HG03103 (cell line): ENCODE measurements around the gene RIMBP2.
"Not testable (repeated sequence)": the region's sequence is repeated elsewhere in the genome, so short reads cannot be mapped to it uniquely, and the experiment has no call there.

Experiments used
- ATAC-seq: cut with Tn5 transposase; IDR thresholded peaks from one replicate; pipeline ENCODE4 v1.9.1; 2021; ENCODE audit warnings: low read depth; ENCODE audit not compliant: unreplicated experiment

The RIMBP2 gene

DNA sequence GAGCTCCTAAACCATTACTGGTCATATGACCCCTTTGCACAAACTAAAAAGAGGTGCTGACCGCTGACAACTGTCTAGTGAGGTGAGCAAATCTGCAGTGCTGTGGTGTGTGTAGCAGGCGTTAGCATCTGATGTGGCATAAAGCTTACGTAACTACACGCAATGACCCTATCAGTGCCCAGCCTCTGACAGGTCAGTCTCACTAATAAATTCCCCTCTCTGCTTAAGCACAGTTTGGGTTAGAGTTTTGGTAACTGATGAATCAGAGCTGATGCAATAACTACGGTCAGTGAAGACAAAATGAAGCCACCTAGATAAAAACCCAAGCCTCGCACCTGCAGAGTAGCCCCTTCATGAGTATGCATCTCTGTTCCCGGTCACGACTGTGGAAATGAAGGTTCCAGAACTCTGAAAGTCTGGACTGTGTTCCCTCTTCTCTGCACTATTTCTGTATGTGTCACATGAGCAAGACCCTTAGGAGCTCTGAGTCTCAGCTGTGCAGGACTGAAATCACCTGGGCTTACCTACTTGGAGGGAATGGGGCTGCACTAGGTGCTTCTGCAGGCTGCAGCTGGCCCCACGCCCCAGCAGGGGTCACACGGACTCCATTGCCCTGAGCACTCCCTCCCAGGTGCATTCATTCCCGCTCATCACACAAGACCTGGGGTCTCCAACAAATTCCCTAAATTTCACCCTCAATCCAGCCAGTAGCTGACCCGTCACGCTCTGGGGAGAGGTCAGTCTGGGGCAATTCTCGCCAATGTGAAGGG is 54.4 kb downstream of the RIMBP2 start:
- ATAC-seq, result no peak

DNA sequence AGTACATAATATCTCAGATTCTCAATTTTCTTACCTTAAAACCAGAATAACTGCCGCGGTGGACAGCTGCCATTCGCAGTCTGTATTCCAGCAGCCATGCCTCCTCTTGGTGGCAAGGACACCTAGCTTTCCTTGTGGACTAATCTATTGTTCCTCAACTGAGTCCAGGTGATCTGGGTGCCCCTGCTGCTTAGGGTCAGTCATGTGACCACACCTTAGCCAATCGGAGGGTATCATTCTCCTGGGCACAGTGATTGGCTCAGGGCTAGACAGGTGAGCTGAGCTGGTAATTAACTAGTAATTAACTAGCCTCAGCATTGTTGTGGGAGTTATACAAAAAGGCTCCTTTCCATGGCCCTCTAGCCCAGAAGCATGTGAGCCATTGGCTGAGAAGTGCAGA is 55.0 kb downstream of the RIMBP2 start:
- no peak for ATAC-seq

DNA sequence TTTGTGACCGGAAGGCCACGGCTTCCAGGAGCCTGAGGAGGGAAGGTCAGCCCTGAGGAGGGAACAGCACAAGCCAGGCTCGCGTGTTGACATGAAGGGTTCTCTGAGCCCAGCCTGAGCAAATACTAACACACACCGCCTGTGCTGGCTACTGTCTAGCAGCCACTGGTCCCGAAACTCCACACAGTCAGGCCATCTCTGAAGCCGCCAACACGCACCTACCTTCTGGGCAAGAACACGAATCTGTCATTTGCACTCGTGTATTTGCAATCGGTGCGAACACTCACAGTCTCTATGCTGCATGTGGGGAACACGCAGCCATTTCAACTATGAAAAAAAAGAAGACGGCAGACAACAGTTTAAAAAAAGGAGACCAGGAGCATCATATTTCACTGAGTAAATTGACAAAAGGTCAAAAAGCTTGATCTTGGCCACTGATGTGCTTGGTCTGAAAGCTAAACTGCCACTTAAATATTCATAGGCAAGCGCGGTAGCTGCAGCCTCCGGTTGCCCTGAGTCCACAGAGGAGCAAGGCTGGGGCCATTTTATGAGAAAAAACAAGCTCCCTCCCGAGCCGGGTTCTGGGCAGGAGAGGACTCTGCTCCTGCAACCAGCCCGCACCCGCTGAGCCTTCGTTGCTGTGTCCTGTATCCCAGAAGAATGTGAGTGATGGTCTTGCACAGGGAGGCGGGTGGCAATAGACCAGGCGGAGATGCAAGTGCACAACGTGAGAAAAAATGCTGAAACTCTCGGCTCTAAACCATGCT is 57.8 kb downstream of the RIMBP2 start:
- no peak for ATAC-seq

DNA sequence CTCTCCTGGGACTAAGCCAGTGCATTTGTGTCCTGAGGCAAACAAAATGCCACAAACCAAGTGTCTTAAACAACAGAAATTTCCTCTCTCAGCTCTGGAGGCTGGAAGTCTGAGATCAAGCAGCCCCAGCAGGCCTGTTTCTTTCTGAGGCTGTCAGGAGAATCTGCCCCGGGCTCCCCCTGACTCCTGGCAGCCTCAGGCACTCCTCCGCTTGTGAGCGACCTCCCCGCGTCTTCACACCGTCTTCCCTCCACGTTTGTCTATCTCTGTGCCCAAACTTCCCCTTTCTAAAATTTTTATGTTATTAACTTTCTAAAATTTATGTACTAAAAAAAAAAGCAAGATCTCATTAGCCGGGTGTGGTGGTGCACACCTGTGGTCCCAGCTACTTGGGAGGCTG is 59.7 kb downstream of the RIMBP2 start:
- no peak for ATAC-seq

DNA sequence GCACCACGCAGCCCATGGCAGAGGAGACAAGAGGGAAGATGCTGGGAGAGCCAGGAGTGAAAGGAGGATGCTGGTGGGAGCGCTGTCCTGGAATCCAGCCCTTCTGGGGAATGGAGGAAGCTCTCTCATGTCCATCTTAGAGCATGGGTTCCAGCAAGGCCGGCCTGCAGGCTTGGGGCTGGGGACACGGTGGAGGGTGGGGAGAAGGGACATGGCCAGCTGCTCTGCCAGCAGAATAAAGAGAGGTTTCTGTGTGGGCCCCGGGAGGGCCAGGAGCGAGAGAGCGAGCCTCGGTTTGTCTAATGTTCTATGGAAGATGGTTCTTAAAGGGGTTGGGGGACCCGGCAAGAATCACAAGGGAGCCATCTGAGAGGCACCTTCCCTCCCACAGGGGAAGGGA is 60.2 kb downstream of the RIMBP2 start:
- no peak for ATAC-seq

DNA sequence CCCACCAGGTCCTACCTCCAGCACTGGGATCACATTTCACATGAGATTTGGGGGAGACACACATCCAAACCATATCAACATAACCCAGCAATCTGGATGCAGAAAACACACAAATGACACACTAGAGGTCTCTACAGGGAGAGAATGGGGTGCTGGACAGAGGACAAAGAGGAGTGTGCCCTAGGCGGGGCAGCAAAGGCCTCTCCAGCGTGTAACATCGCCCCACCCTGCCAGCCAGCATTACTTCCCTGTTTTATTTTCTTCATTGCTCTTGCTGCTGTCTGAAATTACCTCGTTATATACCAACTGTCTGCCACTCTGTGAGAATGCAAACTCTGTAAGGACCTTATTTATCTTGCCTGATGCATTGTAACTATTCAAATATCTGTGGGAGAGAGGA is 61.1 kb downstream of the RIMBP2 start:
- no peak for ATAC-seq

DNA sequence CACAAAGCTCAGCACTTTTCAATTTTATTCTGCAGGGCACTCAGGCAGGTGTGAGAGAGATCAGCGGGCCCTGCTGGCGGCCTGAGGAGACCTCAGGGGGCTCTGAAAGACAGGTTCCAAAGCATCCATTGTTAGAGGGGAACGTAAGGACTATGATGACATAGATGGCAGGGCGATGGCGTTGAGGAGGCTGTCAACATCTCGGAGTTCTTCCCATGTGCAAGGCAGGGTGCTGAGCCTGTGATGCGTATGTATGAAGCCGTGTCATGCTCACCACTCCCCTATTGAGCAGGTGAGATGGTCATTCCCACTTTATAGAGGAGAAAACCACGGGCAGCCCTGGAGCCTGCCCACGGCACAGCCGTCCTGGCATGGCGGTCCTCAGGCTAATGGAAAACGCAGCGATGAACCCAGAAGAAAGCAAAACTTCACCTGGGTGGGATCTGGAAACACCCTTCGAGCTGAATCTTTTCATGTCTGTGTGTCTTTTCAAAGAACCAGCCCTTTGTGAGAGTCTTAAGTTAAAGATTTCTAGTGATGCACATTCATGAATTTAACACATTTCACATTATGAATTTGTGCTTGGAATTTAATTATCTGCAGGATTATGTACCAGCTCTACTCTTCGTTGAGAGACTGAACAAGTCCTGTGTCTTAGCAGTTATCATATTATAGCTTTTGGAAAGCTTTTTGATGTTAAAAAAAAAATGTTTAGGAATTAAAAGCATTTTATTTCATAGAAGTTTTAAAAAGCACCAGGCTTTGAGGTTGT is 64.7 kb downstream of the RIMBP2 start:
- no peak for ATAC-seq

DNA sequence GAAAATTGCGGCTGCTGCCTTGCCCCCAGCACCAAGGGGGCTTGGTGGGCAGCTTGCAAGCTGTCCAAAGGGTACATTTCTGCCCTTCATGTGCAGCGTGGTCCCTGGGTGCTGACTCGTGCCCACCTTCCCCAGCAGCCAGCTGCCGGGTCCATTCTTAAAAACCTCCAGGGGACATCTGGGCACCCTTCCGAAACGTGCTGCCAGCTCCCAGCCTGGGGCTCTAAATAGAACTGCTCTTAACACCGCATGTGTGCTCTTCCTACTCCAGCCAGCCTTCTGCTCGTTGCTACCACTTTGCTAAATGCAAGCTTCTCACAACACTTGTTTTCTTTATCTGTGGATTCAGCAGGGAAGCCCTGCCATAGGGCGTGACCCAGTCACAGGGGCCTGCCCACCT is 66.0 kb downstream of the RIMBP2 start:
- no peak for ATAC-seq

DNA sequence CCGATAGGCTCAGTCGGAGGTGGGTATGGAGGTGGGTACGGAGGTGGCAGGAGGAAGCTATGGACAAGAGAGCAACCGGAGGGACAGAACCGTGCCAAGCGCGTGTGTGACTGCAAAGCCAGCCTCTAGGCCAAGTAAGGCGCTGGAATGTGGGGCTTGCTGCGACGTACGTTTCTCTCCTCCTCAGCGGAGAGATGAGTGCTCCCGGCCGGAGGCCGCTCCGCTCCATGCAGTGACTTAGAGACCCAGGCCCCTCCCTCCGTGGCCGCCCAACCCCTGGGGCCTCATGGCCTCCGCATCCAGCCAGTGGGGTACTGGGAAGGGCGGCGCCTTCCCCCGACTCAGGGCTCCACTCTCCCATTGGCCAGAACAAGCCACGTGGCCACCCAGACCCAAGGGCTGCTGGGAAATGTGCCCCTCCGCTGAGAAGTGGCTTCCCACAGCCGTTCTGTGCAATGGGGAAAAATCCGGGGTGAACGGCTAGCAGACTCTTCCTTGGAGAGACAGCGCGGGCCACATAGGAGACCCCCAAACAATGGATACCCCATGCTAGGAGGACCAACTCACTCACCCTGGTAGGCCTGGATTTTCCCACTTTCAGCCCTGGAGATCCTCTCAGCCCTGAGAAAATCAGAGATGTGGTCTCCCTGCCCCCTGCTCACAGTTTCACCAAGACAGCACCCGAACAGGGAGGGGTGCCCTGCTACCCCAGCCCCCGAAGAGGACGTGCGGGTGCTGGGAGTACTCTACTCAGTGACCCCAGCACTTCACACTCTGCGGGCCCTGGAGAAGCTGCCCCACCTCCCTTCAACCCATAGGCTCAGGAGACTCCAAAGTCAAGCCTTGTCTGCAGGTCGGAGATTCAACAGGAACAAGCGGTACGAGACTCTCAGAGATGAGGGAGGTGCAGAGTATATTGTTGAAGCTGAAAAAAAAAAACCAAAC is 66.7 kb downstream of the RIMBP2 start:
- no peak for ATAC-seq

DNA sequence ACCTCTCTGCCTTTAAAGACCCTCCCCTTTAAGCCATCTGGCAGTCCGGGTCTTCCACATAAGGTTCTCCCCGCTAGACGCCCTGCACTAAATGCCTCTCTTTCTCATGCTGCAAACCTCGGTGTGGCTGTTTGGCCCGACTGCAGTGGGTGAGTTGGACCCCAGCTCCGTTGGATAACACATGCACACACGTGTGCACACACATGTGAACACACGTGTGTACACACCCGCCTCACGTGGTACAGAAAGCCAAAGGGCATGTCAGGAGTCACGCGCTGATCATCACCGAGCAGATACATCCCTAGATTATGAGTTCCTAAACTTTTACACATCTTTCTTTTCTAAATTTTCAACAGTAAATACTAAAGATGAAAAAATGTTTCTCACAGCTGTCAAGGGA is 68.3 kb downstream of the RIMBP2 start:
- no peak for ATAC-seq

DNA sequence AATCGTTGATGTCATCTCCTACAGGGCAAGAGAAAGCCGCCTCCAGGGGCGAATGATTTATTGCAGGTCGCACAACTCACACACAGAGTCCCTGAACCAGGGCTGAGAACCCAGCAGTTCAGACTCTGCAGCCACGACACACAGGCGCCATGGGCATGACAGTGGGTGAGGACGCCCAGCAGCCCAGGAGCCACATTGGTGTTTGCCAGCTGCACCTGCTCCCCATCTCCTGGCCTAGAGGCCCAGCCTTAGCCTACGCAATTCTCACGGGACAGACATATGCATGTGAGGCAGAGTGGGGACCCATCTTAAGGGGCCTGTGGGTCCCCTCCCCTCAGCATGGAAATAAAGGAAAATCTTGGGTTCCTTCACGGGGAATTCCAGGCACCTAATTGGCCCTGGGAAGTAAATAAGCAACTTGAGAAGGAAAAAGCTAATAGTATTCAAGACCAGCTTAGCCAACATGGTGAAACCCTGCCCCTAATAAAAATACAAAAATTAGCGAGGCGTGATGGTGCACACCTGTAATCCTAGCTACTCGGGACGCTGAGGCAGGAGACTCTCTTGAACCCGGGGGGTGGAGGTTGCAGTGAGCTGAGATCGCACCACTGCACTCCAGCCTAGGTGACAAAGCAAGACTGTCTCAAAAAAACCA is 69.3 kb downstream of the RIMBP2 start:
- no peak for ATAC-seq

DNA sequence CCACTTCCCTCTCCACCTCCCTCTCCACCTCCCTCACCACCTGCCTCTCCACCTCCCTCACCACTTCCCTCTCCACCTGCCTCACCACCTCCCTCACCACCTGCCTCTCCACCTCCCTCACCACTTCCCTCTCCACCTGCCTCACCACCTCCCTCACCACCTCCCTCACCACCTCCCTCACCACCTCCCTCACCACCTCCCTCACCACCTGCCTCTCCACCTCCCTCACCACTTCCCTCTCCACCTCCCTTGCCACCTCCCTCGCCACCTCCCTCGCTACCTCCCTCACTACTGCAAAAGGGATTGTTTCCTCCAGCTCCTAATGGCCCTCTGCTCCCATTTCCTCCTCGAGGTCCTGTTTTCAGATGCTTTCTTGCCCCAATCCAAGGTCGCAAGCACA is 69.9 kb downstream of the RIMBP2 start:
- not testable (repeated sequence) for ATAC-seq

DNA sequence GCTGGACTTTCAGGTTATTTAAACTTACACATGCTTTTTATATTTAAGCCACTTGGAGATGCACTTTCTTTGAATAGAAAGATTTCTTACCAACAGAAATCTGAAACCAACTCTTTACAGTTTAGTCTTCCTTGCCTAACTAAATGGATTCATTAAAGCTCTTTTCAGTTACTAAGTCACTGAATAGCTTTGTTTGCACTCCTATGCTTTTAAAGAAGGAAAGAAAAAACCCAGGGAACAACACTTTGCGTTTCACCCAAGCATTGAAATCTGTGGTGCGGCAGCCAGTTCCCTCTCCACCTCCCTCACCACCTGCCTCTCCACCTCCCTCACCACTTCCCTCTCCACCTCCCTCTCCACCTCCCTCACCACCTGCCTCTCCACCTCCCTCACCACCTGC is 70.3 kb downstream of the RIMBP2 start:
- ATAC-seq, result no peak

DNA sequence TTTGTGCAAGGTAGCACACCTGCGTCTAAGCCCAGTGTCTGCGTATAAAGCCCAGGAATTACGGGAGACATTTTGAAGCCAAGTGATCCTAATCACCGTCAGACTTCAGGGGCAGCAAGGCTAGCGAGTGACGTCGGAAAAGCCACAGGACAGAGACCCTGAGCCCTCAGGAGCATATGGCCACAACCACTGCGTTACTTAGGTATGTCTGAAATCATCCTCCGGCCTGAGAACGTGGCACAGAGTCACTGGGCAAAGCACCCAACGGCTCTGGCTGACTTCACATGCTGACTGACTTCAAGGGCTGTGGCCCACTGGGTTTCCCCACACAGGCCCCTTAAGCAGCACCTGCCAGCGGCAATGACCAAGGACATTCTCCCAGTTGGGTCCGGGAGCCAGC is 71.5 kb downstream of the RIMBP2 start:
- ATAC-seq, result no peak

DNA sequence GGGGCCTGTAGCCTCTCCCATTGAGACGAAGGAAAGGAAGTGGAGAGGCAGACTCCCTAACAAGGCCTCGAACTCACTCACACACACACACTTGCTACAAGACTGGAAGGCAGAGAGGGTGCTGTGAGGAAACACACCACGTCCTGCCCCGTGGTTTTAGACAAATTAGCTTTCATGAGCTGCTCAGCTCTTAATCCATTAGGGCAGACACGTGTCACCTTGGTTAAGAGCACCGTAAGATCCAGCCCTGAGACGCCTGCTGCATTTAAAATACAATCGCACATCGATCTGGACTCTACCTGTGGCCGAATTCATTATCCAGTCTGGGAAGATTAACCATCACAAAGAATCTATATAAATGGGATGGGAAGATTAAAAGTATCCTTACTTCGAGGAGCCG is 72.0 kb downstream of the RIMBP2 start:
- no peak for ATAC-seq

DNA sequence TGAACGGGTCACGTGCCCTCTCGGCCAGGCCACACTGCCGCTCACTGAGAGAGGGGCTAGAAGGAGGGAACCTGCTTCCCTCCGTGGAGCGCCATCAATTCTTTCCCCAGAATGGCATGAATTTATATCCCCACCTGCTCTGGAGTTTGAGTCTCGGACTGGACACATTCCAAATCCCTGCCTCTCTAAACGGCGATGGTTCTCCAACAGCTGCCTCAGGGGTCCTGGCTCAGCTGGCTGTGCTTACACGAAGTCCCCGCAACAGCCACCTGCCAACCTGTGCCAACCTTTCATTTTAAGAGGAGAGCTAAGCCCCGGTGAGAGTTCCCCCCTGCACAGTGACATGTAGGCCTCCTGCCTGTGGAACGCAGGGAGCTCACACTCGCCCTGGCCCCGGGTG is 73.2 kb downstream of the RIMBP2 start:
- no peak for ATAC-seq

DNA sequence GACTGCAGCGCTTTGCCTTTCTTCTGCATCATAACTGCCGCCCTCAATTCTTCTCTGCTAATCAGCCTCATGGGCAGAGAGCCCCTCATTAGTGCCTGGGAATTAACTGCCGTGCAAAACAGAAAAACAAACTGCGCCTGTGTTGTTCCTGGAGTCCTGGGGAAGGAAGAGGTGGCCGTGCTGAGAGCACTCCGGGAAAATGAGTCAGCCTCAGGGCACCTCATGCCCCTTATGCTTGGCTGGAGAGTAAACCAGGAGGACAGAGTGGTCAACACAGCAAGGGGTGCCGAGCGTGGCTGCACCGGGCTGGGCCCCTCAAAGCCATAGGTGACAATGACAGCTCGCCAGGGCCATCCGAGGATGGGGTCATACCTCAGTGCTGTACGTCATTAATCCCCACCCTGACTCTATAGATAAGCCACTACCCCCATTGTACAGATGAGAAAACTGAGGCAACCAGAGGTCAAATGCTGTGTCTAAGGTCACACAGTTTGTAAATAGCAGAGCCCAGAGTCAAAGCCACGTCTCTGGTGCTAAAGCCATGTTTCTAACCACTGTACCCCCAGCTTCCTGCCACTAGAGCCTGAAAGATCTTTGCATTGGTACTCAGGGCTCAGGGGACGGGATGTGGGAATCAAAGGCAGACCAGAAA is 74.4 kb downstream of the RIMBP2 start:
- no peak for ATAC-seq

DNA sequence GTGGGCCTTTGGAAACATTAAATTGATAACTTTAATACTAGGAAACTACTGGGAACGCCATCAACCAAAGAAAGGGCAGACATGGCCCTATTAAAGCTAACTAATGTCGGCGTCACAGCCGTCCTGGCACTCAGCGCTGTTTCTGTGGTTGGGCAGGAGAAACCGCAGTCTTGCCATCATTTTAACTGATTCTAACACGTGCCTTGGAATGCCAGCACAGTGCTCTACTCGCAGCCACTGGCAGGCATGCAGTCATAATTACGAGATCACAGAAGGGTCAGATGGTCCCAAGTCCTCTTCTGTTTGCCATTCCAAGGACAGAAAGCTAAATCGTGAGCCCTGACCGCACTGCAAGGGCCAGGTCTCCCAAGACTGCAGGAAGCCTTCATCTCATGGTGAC is 75.2 kb downstream of the RIMBP2 start:
- ATAC-seq, result no peak

DNA sequence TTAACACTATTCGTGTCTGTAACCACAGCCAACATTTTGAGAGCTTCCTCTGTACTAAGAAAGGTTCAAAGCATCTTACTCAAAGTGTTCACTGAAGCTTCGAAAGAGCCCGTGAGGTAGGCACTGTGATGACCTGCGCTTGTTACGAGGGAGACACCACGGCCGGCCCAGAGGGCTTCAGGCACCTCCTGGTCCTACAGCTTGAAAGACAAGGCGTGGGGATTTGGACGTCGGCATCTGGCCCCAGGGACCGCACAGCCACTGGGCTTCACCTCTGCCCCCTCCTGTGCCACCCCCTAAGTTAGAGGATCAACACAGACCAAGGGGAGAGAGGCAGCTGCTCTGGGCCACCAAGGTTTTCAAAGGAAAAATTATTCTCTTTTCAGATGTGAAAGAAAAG is 75.6 kb downstream of the RIMBP2 start:
- no peak for ATAC-seq
